ENCODE data around the gene RND2. TPM values are rescaled to one million over a fixed set of nuclear protein-coding genes. Genes with fewer than 3 reads are reported as not detected.
"Not testable (repeated sequence)": the region's sequence is repeated elsewhere in the genome, so short reads cannot be mapped to it uniquely, and the experiment has no call there.

The RND2 gene
- total and polyA plus RNA-seq, 2 donors (not counting 1 experiment from before 2014, with no cell fraction given) = 0.54 to 0.99 TPM

GRCh38 chr17:43044024-43044423, 19.0 kb downstream of the RND2 start:
- no peaks in the 10 kb centered on the region for H3K36me3 ChIP-seq (ENCODE audit: control insufficient read depth, insufficient read depth, low read length)
- H3K9ac ChIP-seq (ENCODE audit: insufficient read depth, low read length) = no peak overlapping the region
- H3K4me3 ChIP-seq (replicated peaks in 1 of 4; ENCODE audit: control extremely low read depth in 1 of 4, insufficient read depth in 1 of 4, low read depth in 3 of 4, low read length in 4 of 4) = no peak overlapping the region
- no peak overlapping the region for H2AFZ ChIP-seq (ENCODE audit: low read length)
- H3K4me2 ChIP-seq (ENCODE audit: extremely low read depth, insufficient read depth, low read length) = no peak overlapping the region
- DNase-seq (ENCODE audit: low read depth in 2 of 2) = no peak
- TF ChIP-seq CTCF (conservative IDR thresholded peaks at IDR 0.05 in 1 of 2, IDR thresholded peaks at IDR 0.05 in 1 of 2; ENCODE audit: low read depth in 1 of 2, low read length in 2 of 2) (no peak), EZH2 (IDR thresholded peaks at IDR 0.05; ENCODE audit: low read length, missing control alignments) (no peak)
- H3K4me1 ChIP-seq (ENCODE audit: control insufficient read depth, extremely low read depth, insufficient read depth, low read length) = no peaks in the 10 kb centered on the region
- no peaks in the 10 kb centered on the region for H4K20me1 ChIP-seq (ENCODE audit: control insufficient read depth, extremely low read depth, insufficient read depth, low read length)
- no peaks in the 10 kb centered on the region for H3K27me3 ChIP-seq (ENCODE audit: control insufficient read depth, insufficient read depth, low read length)
- H3K79me2 ChIP-seq (ENCODE audit: control insufficient read depth, insufficient read depth, low read length) = no peaks in the 10 kb centered on the region
- H3K9me3 ChIP-seq (ENCODE audit: control insufficient read depth, insufficient read depth, low read depth, low read length) = no peaks in the 10 kb centered on the region
- no peak overlapping the region for H3K27ac ChIP-seq (ENCODE audit: insufficient read depth, low read length)

GRCh38 chr17:43051969-43052368, 26.9 kb downstream of the RND2 start:
- Histone ChIP-seq H3K79me2 (ENCODE audit: control insufficient read depth, insufficient read depth, low read length) (no peaks in the 10 kb centered on the region), H3K4me2 (ENCODE audit: extremely low read depth, insufficient read depth, low read length) (no peak overlapping the region), H4K20me1 (ENCODE audit: control insufficient read depth, extremely low read depth, insufficient read depth, low read length) (no peaks in the 10 kb centered on the region), H2AFZ (ENCODE audit: low read length) (no peak overlapping the region), H3K9ac (ENCODE audit: insufficient read depth, low read length) (no peak overlapping the region), H3K27ac (ENCODE audit: insufficient read depth, low read length) (no peak overlapping the region), H3K4me3 (replicated peaks in 1 of 4; ENCODE audit: control extremely low read depth in 1 of 4, insufficient read depth in 1 of 4, low read depth in 3 of 4, low read length in 4 of 4) (no peak overlapping the region), H3K36me3 (ENCODE audit: control insufficient read depth, insufficient read depth, low read length) (no peaks in the 10 kb centered on the region), H3K9me3 (ENCODE audit: control insufficient read depth, insufficient read depth, low read depth, low read length) (no peaks in the 10 kb centered on the region), H3K27me3 (ENCODE audit: control insufficient read depth, insufficient read depth, low read length) (no peaks in the 10 kb centered on the region), H3K4me1 (ENCODE audit: control insufficient read depth, extremely low read depth, insufficient read depth, low read length) (no peaks in the 10 kb centered on the region)
- TF ChIP-seq EZH2 (IDR thresholded peaks at IDR 0.05; ENCODE audit: low read length, missing control alignments) = no peak
- TF ChIP-seq CTCF (conservative IDR thresholded peaks at IDR 0.05 in 1 of 2, IDR thresholded peaks at IDR 0.05 in 1 of 2; ENCODE audit: low read depth in 1 of 2, low read length in 2 of 2) = no peak
- DNase-seq (ENCODE audit: low read depth in 2 of 2) = peak in 1 of 2 donors; percentile 19

- not testable (repeated sequence) for H3K4me1 ChIP-seq (ENCODE audit: control insufficient read depth, extremely low read depth, insufficient read depth, low read length); H3K36me3 ChIP-seq (ENCODE audit: control insufficient read depth, insufficient read depth, low read length); H3K9me3 ChIP-seq (ENCODE audit: control insufficient read depth, insufficient read depth, low read depth, low read length); H2AFZ ChIP-seq (ENCODE audit: low read length); DNase-seq (ENCODE audit: low read depth in 2 of 2); H3K79me2 ChIP-seq (ENCODE audit: control insufficient read depth, insufficient read depth, low read length); H3K4me2 ChIP-seq (ENCODE audit: extremely low read depth, insufficient read depth, low read length); H3K4me3 ChIP-seq (replicated peaks in 1 of 4; ENCODE audit: control extremely low read depth in 1 of 4, insufficient read depth in 1 of 4, low read depth in 3 of 4, low read length in 4 of 4); H3K27me3 ChIP-seq (ENCODE audit: control insufficient read depth, insufficient read depth, low read length); H4K20me1 ChIP-seq (ENCODE audit: control insufficient read depth, extremely low read depth, insufficient read depth, low read length); H3K9ac ChIP-seq (ENCODE audit: insufficient read depth, low read length); H3K27ac ChIP-seq (ENCODE audit: insufficient read depth, low read length)
Observed at GRCh38 chr17:43053008-43053407, 28.0 kb downstream of the RND2 start.
